Measurements from ENCODE around the gene MTA3.

DNA sequence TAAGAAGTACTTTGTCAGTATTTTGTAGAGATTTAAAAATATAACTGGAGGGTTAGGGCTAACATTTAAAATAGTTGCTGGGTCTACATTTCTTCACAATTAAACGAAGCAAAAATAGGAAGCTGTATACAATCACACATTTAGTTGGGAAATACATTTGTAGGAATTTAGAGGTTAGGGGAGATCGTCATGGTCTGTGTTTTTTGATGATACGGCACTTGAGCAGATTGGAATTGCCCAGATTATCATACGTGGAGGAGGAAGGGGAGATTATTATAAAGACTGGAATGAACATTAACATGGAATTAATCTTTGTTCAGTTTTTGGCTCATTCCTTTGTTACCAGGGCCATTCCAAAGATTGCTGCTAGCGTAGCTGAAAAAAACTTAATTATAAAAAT lies 84.6 kb downstream of the MTA3 start:
- TF ChIP-seq, protein P1, sequence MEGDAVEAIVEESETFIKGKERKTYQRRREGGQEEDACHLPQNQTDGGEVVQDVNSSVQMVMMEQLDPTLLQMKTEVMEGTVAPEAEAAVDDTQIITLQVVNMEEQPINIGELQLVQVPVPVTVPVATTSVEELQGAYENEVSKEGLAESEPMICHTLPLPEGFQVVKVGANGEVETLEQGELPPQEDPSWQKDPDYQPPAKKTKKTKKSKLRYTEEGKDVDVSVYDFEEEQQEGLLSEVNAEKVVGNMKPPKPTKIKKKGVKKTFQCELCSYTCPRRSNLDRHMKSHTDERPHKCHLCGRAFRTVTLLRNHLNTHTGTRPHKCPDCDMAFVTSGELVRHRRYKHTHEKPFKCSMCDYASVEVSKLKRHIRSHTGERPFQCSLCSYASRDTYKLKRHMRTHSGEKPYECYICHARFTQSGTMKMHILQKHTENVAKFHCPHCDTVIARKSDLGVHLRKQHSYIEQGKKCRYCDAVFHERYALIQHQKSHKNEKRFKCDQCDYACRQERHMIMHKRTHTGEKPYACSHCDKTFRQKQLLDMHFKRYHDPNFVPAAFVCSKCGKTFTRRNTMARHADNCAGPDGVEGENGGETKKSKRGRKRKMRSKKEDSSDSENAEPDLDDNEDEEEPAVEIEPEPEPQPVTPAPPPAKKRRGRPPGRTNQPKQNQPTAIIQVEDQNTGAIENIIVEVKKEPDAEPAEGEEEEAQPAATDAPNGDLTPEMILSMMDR (IDR thresholded peaks at IDR 0.05 in 4 of 5, conservative IDR thresholded peaks at IDR 0.05 in 1 of 5) = no peak
- no peak for TF ChIP-seq POLR2A (IDR thresholded peaks at IDR 0.05)
